Upper lobe of left lung (tissue), 6 donors: Measurements from ENCODE around the gene YWHAB. TPM values are rescaled to one million over a fixed set of nuclear protein-coding genes. Genes with fewer than 3 reads are reported as not detected.

Source experiments
- ATAC-seq, 2 donors: fragments of 200-7000 bp; cut with Tn5 transposase; one replicate each; pipeline ENCODE4 v1.9.1; 2022; ENCODE audit warnings: mild to moderate bottlenecking in 2 of 2, moderate library complexity in 2 of 2; ENCODE audit not compliant: low FRiP score in 2 of 2
- DNase-seq, 2 donors: peaks; one replicate each; pipeline ENCODE4 v3.0.0-alpha.2; 2019 to 2020
- H3K27ac ChIP-seq, 4 donors: fragments of 200-600 bp; sonication (generic); one replicate each; pipeline ENCODE4 v1.5.1; 2016 to 2019
- H3K27me3 ChIP-seq, 4 donors: fragments of 200-600 bp; sonication (generic); one replicate each; pipeline ENCODE4 v1.5.1; 2017 to 2019
- H3K36me3 ChIP-seq, 4 donors: fragments of 200-600 bp; sonication (generic); one replicate each; pipeline ENCODE4 v1.5.1; 2016 to 2019
- H3K4me1 ChIP-seq, 4 donors: fragments of 200-600 bp; sonication (generic); one replicate each; pipeline ENCODE4 v1.5.1; 2018 to 2019
- H3K4me3 ChIP-seq, 4 donors: fragments of 200-600 bp; sonication (generic); one replicate each; pipeline ENCODE4 v1.5.1; 2017 to 2019; ENCODE audit warnings: mild to moderate bottlenecking in 2 of 4, moderate library complexity in 1 of 4
- H3K9me3 ChIP-seq, 4 donors: fragments of 200-600 bp; sonication (generic); one replicate each; pipeline ENCODE4 v1.5.1; 2018 to 2019
- CTCF ChIP-seq, 6 experiments: fragments of 450-650 bp in 4 of 6; fragments of 200-600 bp in 2 of 6; sonication (generic) in 2 of 6; IDR thresholded peaks; one replicate each; pipeline ENCODE4 v1.5.1; 2016 to 2019; ENCODE audit warnings: antibody characterized with exemption in 6 of 6
- EP300 ChIP-seq, 4 donors: sonication (generic); formaldehyde crosslinking; IDR thresholded peaks; one replicate each; pipeline ENCODE4 v1.5.1; 2017; ENCODE audit warnings: antibody characterized with exemption in 4 of 4, control low read depth in 2 of 4
- POLR2A ChIP-seq, 4 donors: fragments of 450-650 bp; IDR thresholded peaks; one replicate each; pipeline ENCODE4 v1.5.1; 2016 to 2017; ENCODE audit warnings: antibody characterized with exemption in 4 of 4, mild to moderate bottlenecking in 2 of 4
- POLR2AphosphoS5 ChIP-seq, 2 donors: sonication (generic); formaldehyde crosslinking; IDR thresholded peaks; one replicate each; pipeline ENCODE4 v1.5.1; 2017; ENCODE audit warnings: antibody characterized with exemption in 2 of 2
- WGBS, 2 donors: methylation state at CpG; one replicate each; pipeline ENCODE4 v1.1.5; 2017 to 2018; 5-methylcytosine and 5-hydroxymethylcytosine counted together
- total RNA-seq, 6 donors: library from RNA; depleted of rRNA in 4 of 6; stranded (reverse); fragments of >200 nt in 4 of 6; gene quantifications; one replicate each; pipeline versions ENCODE4 v1.1.0 to v1.2.1, GENCODE V29; 2016 to 2021
- donor health status: DM: no; HTN: no; CAD: no; lungs with moderate emphysema.
- donor health status: DM: no; HTN: yes; CAD: no; lungs with severe emphysema.

Gene YWHAB
- total RNA-seq, 6 donors from 2014 or later: 61.0 to 201 (median 123) TPM

DNA sequence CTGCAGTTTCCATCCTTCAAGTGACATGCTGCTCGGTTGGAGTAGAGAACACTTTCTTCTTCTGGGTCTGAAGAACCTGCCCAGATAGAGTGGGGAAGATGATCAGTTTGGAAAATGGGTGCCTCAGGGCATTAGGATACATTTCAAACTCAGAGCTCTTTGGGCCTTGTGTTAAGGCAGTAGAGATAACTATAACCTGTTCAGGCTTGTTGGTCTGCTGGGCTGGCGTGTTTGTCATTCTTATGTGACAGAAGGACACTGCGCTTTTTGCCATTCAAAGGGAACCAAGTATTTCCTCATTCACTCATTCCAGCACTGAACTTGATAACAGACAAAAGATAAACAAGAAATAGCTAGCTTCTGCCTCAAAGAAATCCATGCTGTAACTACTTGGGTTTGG is 70.9 kb downstream of the YWHAB start:
- ATAC-seq: no peak
- Histone ChIP-seq H3K9me3 (no peaks in the 10 kb centered on the region), H3K4me1 (peaks cover 14 to 18% (median 17%) of the 10 kb centered on the region in 4 donors), H3K27ac (no peak overlapping the region), H3K4me3 (no peak overlapping the region), H3K27me3 (no peaks in the 10 kb centered on the region), H3K36me3 (peaks cover 0 to 50% (median 35%) of the 10 kb centered on the region in 4 donors)
- TF ChIP-seq POLR2AphosphoS5 (IDR thresholded peaks at IDR 0.05) (no peak), EP300 (IDR thresholded peaks at IDR 0.05) (no peak), POLR2A (IDR thresholded peaks at IDR 0.05) (no peak), CTCF (IDR thresholded peaks at IDR 0.05) (no peak)
- WGBS, 2 donors: 91 to 94% methylated on average over 3 of the region's 3 CpGs
- DNase-seq: no peak

Other genes starting within 250 kb of the YWHAB start
- gene ADA, start 234.0 kb upstream of the YWHAB start, total RNA-seq: 1 to 10 TPM; 5.0 to 9.4 (median 7.2) TPM
- gene CCN5, start 170.3 kb upstream of the YWHAB start, total RNA-seq: 100 to 1,000 TPM in 3 of 6 donors, 10 to 100 TPM in 3; 44.9 to 168 (median 122) TPM
- gene KCNK15, start 139.8 kb upstream of the YWHAB start, total RNA-seq: 1 to 10 TPM; 1.0 to 2.7 (median 1.7) TPM
- 1 to 10 TPM; 1.0 to 2.2 (median 2.1) TPM for gene RIMS4, start 75.2 kb upstream of the YWHAB start, total RNA-seq
- gene PABPC1L, start 24.4 kb downstream of the YWHAB start, total RNA-seq: 100 to 1,000 TPM in 1 of 6 donors, 10 to 100 TPM in 5; 15.7 to 130 (median 43.7) TPM
- 10 to 100 TPM in 5 of 6 donors, 1 to 10 TPM in 1; 6.2 to 26.1 (median 13.5) TPM for gene TOMM34, start 74.7 kb downstream of the YWHAB start, total RNA-seq
- 10 to 100 TPM; 31.0 to 76.1 (median 44.1) TPM for gene STK4, start 80.8 kb downstream of the YWHAB start, total RNA-seq
- 1 to 10 TPM in 5 of 6 donors, under 1 TPM in 1; 0.69 to 4.7 (median 2.6) TPM for gene KCNS1, start 215.4 kb downstream of the YWHAB start, total RNA-seq
- 1 to 10 TPM in 1 of 6 donors, under 1 TPM in 1, not detected in 4; 0.57 to 2.0 TPM for gene WFDC5, start 229.5 kb downstream of the YWHAB start, total RNA-seq
- gene WFDC12, start 238.8 kb downstream of the YWHAB start, total RNA-seq: 1 to 10 TPM in 4 of 6 donors, under 1 TPM in 1, not detected in 1; 0.67 to 7.1 (median 5.0) TPM